Measurements from ENCODE around the gene SLC16A2.
A peak's percentile ranks its signal among the peaks of the same experiment; 100 is the strongest.
"Not testable (repeated sequence)": the region's sequence is repeated elsewhere in the genome, so short reads cannot be mapped to it uniquely, and the experiment has no call there.

The SLC16A2 gene

DNA sequence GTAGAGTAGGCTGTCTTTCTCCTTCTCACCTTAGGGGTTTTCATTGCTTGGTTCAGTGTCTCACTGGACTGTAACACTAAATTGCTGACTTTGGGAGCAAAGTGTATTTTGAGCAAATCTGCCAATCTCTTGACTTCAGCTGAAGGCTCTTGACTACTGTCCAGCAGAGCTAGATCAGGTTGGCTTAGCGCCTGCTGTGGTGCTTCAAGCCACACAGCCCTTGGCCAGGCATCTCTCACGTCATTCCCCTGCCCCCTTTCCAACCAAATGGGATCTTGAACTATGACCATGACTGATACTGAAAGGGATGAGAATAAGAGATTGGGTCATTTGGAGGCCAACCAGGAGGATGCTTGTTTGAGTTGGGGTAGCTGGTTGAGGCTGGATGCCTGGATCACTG is 4.8 kb downstream of the SLC16A2 start:
- Mint-ChIP-seq H3K27me3 (no peaks in the 10 kb centered on the region), H3K4me1 (peaks cover 4% of the 10 kb centered on the region)

DNA sequence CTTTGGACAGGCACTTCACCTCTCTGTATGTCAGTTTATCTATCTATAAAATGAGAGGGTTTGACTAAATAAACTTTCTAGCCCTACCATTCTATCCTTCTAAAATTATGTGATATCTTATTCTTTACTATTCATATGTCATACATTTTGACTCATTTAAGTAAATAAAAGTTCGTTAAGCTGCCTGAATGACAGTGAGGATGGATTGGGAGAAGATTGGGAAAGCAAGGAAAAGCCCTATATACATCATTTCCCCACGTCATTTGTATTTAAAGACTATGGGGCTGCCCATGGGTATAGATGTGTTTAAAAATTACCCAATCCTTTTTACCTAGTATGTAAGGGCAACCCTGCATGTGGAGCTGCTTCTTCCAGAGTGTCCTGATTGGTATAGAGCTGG is 5.3 kb downstream of the SLC16A2 start:
- Mint-ChIP-seq H3K27me3 (no peaks in the 10 kb centered on the region), H3K4me1 (peaks cover 4% of the 10 kb centered on the region), H3K36me3 (no peaks in the 10 kb centered on the region), H3K9me3 (no peaks in the 10 kb centered on the region), H3K27ac (no peak overlapping the region), H3K4me3 (no peak overlapping the region)

More for the DNA sequence above, 4.8 kb downstream of the SLC16A2 start:
- Mint-ChIP-seq H3K9me3 (no peaks in the 10 kb centered on the region), H3K27ac (no peak overlapping the region), H3K4me3 (no peak overlapping the region), H3K36me3 (no peaks in the 10 kb centered on the region)

DNA sequence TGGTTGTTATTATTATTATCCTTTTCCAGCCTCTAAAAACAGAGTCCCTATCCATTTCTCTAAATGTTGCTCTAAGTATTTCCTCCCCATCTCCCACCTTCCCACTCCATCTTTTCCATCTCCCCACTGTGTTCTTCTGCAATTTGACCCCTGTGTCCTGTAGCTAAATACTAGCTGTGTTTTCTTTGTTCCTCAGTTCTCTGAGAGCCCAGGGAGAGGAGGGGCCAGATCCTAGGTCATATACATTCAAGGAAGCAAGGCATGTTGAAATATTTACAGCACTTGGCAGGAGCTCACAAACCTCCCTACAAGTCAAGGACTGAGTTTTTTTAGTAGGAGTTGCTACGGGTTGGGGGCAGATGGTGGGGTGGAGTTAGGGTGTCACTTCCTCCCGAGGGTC is 10.5 kb downstream of the SLC16A2 start:
- H3K4me1 Mint-ChIP-seq = no peaks in the 10 kb centered on the region
- no peaks in the 10 kb centered on the region for H3K27me3 Mint-ChIP-seq
- H3K4me3 Mint-ChIP-seq = no peak overlapping the region
- H3K27ac Mint-ChIP-seq = no peak overlapping the region
- no peaks in the 10 kb centered on the region for H3K36me3 Mint-ChIP-seq
- H3K9me3 Mint-ChIP-seq = no peaks in the 10 kb centered on the region

DNA sequence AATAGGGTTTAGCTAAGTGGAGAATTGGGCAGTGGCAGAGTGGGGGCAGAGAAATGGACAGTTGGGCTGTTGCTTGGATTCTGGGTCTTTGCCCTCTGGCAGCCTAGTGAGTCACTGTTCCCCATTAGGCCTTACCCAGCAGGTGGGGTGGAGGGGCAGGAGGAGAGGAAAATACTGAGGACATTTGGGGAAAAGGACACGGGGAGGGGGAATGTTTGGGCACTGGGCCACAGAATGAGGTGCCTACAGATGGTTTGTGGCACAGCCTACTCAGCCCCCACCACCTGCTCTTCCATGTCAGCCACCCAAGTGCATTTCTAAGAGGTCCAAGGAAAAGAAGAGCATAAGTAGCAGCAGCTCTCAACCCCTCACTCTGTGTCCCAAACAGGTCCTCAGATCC is 13.0 kb downstream of the SLC16A2 start:
- no peaks in the 10 kb centered on the region for H3K36me3 Mint-ChIP-seq

DNA sequence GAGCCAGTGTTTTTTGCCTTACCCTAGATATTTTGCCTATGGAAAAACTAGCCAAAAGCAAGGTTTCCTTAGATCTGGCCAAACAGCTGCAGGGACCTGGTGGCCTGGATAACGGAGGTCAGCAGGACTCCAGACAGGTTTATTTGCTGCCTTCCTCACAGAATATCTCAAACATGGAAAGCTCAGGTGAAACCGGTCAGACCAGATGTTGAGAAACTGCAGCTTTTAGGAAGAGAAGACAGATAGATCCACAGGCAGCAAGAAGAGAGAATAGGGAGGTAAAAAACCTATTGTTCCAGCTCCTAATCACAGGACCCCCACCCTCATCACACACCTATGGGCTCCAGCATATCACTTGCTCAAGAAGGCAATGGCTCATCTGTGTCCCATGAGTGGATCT is 16.2 kb downstream of the SLC16A2 start:
- Mint-ChIP-seq H3K36me3 (no peaks in the 10 kb centered on the region), H3K27ac (no peak overlapping the region), H3K9me3 (no peaks in the 10 kb centered on the region), H3K4me3 (no peak overlapping the region), H3K4me1 (no peaks in the 10 kb centered on the region), H3K27me3 (no peaks in the 10 kb centered on the region)

More for the DNA sequence above, 13.0 kb downstream of the SLC16A2 start:
- no peaks in the 10 kb centered on the region for H3K27me3 Mint-ChIP-seq
- H3K27ac Mint-ChIP-seq = no peak overlapping the region
- no peaks in the 10 kb centered on the region for H3K4me1 Mint-ChIP-seq
- H3K9me3 Mint-ChIP-seq = no peaks in the 10 kb centered on the region
- no peak overlapping the region for H3K4me3 Mint-ChIP-seq

DNA sequence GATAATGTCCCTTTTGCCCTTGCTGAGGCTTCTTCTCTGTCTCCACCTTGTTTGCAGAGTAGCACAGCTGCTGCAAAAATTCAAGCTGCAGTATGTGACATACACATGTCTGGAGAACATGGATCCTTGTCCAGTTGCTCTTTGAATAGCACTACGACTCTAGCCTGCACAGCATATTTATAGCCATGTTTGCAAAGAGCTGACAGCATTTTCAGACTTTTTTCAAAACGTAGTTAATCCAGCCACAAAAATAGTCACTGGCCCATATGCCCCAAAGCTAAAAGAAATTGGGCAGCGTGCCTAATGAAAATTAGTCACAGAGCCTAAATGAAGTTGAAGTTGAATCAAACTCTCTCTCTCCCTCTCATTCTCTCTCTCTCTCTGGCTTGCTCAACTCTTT is 17.5 kb downstream of the SLC16A2 start:
- H3K27me3 Mint-ChIP-seq = no peaks in the 10 kb centered on the region
- no peaks in the 10 kb centered on the region for H3K9me3 Mint-ChIP-seq

DNA sequence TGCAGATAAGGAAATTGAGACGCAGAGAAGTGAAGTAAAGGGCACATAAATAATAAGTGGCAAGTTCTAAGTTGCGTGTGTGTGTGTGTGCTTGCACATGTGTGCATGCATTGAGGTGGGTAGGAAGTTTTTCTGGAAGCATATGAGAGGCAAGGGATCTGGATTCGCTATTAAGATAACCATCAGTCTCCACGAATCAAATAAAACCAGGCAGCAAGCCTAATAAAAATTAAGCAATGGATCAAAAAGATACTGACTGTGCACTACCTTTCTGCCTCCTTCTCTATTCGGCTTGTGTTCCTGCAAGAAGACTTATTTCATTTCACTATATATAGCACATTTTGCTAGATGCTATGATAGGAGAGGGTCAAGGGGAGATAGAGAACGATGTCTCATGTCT is 23.8 kb downstream of the SLC16A2 start:
- Mint-ChIP-seq H3K4me1 (peaks cover 8% of the 10 kb centered on the region), H3K36me3 (no peaks in the 10 kb centered on the region), H3K4me3 (no peak overlapping the region), H3K9me3 (no peaks in the 10 kb centered on the region), H3K27me3 (no peaks in the 10 kb centered on the region), H3K27ac (no peak overlapping the region)

More for the DNA sequence above, 17.5 kb downstream of the SLC16A2 start:
- Mint-ChIP-seq H3K4me3 (no peak overlapping the region), H3K27ac (no peak overlapping the region), H3K36me3 (no peaks in the 10 kb centered on the region), H3K4me1 (no peaks in the 10 kb centered on the region)

DNA sequence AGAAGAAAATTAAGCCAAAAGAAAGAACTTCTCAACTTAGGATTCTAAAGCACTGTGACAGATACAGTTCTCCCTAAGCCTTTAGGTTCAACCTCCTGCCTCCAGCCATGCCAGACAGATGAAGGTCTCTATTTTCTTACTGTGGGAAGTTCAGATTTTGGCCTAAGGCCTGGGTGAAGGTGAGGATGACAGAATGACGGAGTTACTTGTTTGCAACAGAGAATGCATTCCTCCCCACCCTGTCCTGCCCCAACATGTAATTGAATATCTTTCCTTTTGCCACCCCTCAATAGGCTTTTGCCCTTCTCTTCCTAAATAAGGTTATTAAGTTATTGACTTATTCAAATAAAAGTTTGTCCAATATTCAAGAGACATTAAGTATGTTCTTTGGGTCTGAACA is 25.6 kb downstream of the SLC16A2 start:
- Mint-ChIP-seq H3K4me1 (peaks cover 11% of the 10 kb centered on the region), H3K9me3 (no peaks in the 10 kb centered on the region), H3K27me3 (no peaks in the 10 kb centered on the region), H3K36me3 (no peaks in the 10 kb centered on the region), H3K4me3 (no peak overlapping the region), H3K27ac (no peak overlapping the region)

DNA sequence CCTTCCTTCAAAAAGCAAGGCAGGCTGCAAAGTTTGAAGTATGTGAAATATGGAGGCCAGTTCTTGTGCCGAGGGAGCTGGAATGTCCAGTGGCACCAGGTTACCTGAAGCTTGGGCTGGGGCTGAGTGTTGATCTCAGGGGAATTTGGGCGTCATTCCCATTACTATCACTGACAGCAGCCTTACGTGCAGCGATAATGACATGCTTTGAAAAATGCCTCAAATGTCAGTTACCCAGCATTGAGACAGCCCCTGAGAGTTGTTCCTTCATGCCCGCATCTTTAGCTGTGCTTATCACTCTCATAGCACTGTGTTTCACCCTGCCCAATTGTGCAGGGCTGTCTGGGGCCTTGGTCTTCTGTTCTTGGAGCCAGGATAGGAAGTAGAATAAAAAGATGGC is 27.4 kb downstream of the SLC16A2 start:
- no peaks in the 10 kb centered on the region for H3K36me3 Mint-ChIP-seq
- H3K27ac Mint-ChIP-seq = no peak overlapping the region
- no peaks in the 10 kb centered on the region for H3K9me3 Mint-ChIP-seq
- no peak overlapping the region for H3K4me3 Mint-ChIP-seq
- H3K27me3 Mint-ChIP-seq = no peaks in the 10 kb centered on the region
- peaks cover 11% of the 10 kb centered on the region for H3K4me1 Mint-ChIP-seq

DNA sequence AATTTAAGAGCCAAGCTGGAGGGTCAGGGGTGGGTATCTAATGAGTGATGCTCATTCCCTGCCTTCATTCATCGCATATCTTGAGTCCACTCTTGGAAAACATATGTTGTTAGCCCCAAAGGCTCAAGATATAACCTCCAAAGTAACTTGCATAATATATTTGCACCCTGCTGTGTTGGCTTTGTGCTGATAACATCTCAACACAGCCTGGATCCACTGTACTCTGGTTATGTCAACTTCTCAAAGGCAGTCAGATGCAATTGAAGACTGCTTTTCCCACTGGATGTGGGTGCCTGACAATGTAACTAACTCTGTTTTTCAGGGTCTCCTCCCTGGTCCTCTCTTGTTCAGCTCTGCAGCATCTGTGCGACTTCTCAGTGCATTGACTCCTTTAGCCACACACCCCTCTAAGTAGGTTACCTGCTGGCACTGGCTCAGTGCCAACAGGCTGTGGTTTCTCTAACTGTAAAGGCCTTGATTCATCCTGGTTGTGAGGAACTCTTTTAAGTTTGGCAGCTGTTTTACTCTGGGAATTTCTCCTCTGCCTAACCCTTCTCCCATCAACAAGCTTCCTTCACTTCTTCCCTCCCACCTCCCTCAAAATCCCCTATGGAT is 28.1 kb downstream of the SLC16A2 start:
- Mint-ChIP-seq H3K27me3 (no peaks in the 10 kb centered on the region), H3K27ac (peak overlapping the region; percentile 10), H3K9me3 (no peaks in the 10 kb centered on the region), H3K36me3 (no peaks in the 10 kb centered on the region), H3K4me3 (no peak overlapping the region), H3K4me1 (peaks cover 11% of the 10 kb centered on the region)

DNA sequence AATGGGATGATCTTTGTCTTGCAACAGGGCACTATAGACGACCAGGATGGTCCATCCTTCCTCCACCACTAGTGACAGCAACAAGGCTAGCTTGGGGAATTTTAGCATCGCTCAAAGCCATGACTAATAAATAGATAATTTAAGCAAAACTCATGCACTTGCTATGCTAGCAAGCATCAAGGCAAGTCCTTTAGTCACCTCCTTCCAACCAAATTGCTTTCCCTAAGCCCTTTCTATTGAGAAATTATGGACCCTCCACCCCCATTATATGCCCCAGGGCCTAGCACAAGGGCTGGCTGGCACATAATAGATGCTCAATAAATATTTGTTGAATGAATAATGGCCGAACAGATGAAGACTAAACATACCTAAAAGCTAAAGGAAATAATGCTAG is 28.6 kb downstream of the SLC16A2 start:
- H3K27ac Mint-ChIP-seq = peak overlapping the region; percentile 10
- H3K36me3 Mint-ChIP-seq = no peaks in the 10 kb centered on the region
- no peaks in the 10 kb centered on the region for H3K9me3 Mint-ChIP-seq
- H3K4me3 Mint-ChIP-seq = no peak overlapping the region
- H3K27me3 Mint-ChIP-seq = no peaks in the 10 kb centered on the region
- H3K4me1 Mint-ChIP-seq = peaks cover 11% of the 10 kb centered on the region

DNA sequence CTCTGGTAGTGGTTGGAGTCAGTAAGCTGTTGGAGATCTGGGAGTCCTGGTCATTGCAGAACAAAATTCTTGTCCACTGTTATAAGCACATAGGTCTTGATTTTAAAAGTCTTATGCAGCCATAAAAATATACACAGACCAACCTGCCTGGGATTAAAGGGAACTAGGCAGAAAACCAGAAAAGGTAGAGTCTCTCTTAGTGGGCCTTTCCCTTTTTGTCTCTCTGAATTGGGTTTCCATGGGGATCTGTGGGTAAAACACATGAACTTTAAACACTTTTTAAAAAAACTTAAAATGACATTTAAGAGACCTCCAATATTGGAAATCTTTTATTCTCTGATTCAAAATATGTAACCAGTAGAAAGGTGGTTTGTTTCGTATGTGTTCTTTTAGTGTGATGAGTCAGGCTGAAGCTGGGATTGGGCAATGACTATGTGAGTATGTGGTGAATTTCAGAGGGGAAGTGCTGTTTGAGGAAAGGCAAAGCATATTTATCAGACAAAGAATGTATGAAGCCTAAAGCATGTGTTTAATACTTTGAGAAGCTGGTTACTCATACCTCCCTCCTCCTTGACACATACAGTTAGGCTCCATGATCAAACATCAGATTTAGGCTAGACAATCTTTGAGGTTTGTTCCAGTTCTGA is 29.6 kb downstream of the SLC16A2 start:
- Mint-ChIP-seq H3K36me3 (no peaks in the 10 kb centered on the region), H3K27ac (no peak overlapping the region), H3K9me3 (no peaks in the 10 kb centered on the region), H3K4me3 (no peak overlapping the region), H3K27me3 (no peaks in the 10 kb centered on the region), H3K4me1 (peaks cover 11% of the 10 kb centered on the region)

DNA sequence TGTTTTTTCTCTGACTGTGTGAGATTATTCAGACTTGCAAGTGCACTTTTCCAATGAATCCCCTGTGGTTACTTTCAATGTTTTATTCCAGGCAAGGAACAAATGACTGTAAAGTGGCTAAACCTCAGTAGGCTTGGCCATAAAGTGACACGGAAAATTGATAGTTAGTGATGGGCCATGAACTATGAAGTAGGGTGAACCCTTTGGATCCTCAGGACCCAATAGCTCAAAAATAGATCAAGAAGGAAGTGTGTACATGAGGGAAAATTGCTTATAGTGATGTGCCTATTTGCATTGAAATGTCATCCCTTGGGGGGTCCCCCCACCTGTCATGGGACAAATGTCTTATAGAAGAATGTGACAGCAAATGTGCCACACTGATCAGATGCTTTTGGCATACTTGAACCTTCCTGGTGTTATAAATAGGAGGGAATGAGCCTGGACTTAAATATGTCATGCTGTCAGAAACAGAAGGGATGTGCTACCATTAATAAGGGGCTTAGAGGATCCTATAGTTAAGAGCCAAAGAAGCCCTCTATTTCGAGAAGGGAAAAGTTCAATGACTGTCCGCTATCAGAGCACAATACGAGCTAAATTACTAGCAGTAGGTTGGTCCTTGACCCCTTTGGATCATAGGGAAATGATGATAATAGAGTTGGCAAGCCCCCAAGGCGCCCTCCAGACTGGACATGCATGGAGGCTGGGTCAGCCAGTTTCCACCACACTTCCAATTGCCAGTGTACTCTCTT is 30.3 kb downstream of the SLC16A2 start:
- no peak overlapping the region for H3K4me3 Mint-ChIP-seq
- peak overlapping the region; percentile 69 for H3K27ac Mint-ChIP-seq

DNA sequence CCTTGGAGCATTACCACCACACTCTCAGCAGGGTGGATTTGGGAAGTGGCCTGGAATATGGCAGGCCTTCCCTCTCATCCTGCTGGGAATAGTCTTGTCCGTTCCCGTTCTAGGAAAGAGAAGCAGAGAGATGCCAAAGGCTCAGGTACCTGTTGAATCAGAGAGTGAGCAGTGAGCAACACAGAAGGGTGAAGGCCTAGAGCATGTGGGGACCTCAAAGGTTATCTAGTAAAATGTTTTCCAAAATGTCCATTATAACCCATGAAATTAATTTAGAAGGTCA is 30.8 kb downstream of the SLC16A2 start:
- no peaks in the 10 kb centered on the region for H3K9me3 Mint-ChIP-seq
- no peaks in the 10 kb centered on the region for H3K27me3 Mint-ChIP-seq
- peaks cover 11% of the 10 kb centered on the region for H3K4me1 Mint-ChIP-seq
- H3K27ac Mint-ChIP-seq = no peak overlapping the region
- H3K4me3 Mint-ChIP-seq = no peak overlapping the region
- no peaks in the 10 kb centered on the region for H3K36me3 Mint-ChIP-seq

More for the DNA sequence above, 30.3 kb downstream of the SLC16A2 start:
- Mint-ChIP-seq H3K36me3 (no peaks in the 10 kb centered on the region), H3K9me3 (no peaks in the 10 kb centered on the region), H3K27me3 (no peaks in the 10 kb centered on the region), H3K4me1 (peaks cover 11% of the 10 kb centered on the region)

DNA sequence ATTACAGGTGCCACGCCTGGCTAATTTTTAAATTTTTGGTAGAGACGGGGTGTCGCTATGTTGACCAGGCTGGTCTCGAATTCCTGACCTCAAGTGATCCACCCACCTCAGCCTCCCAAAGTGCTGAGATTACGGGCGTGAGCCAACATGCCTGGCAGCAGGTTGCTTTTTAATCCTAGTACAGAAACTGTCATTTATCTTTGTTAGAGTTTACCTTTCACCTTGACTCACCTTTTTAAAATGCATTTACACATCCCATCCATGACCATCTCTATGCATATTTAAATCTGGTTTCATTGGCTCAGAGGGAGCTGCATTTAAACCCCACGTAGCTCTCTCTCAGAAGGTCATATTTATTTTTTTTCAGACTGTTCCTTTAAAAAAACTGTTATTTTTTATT is 31.9 kb downstream of the SLC16A2 start:
- no peaks in the 10 kb centered on the region for H3K27me3 Mint-ChIP-seq
- peaks cover 11% of the 10 kb centered on the region for H3K4me1 Mint-ChIP-seq
- no peaks in the 10 kb centered on the region for H3K36me3 Mint-ChIP-seq
- no peak overlapping the region for H3K4me3 Mint-ChIP-seq
- no peak overlapping the region for H3K27ac Mint-ChIP-seq
- no peaks in the 10 kb centered on the region for H3K9me3 Mint-ChIP-seq

DNA sequence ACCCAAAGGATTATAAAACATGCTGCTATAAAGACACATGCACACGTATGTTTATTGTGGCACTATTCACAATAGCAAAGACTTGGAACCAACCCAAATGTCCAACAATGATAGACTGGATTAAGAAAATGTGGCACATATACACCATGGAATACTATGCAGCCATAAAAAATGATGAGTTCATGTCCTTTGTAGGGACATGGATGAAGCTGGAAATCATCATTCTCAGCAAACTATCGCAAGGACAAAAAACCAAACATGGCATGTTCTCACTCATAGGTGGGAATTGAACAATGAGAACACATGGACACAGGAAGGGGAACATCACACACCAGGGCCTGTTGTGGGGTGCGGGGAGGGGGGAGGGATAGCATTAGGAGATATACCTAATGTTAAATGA is 32.9 kb downstream of the SLC16A2 start:
- not testable (repeated sequence) for H3K4me3 Mint-ChIP-seq, H3K27me3 Mint-ChIP-seq, H3K9me3 Mint-ChIP-seq, H3K36me3 Mint-ChIP-seq, H3K27ac Mint-ChIP-seq
- peaks cover 11% of the 10 kb centered on the region for H3K4me1 Mint-ChIP-seq

Data from activated naive CD4-positive, alpha-beta T cell treated with anti-CD3 and anti-CD28 coated beads, Interleukin-2, amount 50 U/mL, for 24 hours (primary cell).